GM18870 (cell line): ENCODE data around the gene TKT.

Source experiments
- ATAC-seq: cut with Tn5 transposase; IDR thresholded peaks from one replicate; pipeline ENCODE4 v1.9.1; 2021; ENCODE audit warnings: moderate library complexity; ENCODE audit not compliant: unreplicated experiment

The TKT gene

DNA sequence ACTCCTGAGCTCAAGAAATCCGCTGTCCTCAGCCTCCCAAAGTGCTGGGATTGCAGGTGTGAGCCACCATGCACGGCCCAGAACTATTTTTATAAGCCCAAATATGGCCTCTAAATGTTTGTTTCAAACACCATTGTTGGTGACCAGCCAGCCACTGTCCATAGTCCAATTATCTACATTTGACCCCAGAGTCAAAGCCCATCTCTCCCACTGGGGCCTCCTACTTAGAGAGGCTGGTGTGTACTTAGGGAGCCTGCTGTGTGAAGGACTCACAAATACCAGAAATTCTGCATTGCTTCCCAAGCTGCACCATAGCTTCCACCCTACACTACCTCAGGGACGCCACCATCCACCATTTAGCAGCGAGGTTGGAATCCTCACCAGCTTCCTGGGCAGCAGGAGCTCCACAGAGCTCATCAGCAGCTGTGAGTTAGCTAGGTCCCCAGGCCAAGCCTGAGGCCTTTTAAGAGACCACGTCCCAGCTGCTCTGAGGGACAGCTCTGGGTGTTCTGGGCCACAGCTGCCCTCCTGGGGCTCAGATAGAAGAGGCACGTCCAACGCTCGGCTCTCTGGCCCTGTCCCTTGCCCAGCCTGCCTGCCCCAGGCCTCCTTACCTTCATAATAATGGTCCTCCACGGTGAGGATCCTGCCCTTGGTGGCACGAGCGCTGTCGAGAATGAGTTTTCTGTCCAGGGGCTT, 29.5 kb downstream of the TKT start:
- no peak for ATAC-seq

DNA sequence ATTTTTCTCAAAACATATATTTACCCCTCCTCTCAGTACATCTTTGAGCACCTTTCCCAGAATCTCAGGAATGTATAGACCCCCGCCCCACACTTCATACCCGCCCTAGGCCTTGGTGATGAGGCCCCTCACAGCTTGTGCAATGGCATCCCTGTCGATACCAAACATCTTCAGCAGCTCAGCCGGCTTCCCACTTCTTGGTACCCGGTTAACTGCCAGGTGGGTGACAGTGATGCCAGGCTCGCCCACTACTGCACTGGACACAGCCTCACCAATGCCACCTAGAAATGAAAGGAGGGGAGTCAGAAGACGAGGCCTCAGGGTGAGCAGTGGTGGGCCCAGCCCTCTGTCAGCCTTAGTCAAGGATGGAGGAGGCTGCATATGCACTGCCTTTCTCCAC, 30.2 kb downstream of the TKT start:
- ATAC-seq: no peak

DNA sequence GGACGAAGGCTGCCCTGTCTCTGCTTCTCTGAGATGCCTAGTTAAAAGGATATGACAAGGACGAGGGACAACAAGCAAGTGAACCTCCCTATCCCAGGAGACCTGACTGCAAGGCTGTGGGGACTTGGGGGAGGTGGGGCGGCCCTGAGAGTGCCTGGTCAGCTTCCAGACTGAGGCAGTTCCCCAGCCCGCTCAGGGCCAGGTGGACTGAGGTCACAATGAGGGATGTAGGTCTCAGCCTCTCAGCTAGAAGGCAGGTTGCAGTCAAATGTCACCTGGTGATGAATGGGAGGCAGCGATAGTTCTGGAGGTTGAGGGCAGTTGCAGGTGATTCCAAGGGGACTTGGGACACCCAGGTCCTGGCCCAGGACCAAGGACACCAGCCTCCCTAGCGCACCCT, 30.6 kb downstream of the TKT start:
- no peak for ATAC-seq

DNA sequence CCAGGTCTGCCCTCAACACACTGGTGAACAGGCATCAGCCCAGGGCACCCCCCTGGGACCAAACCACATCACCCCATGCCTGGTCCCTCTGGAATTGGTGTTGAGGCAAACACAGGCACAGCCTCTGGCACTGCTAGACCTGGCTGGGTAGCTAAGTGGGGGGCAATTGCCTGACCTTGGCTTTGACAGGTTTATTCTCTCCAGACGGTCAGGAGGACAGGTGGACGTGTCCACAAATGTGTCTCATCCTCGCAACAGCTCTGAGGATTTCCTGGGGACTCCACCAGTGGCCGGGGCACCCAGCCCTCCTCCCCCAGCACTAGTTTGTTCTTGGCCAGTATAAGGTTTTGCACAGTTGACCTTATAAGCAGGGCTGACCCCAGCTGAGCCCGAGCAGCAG, 31.3 kb downstream of the TKT start:
- ATAC-seq: no peak

DNA sequence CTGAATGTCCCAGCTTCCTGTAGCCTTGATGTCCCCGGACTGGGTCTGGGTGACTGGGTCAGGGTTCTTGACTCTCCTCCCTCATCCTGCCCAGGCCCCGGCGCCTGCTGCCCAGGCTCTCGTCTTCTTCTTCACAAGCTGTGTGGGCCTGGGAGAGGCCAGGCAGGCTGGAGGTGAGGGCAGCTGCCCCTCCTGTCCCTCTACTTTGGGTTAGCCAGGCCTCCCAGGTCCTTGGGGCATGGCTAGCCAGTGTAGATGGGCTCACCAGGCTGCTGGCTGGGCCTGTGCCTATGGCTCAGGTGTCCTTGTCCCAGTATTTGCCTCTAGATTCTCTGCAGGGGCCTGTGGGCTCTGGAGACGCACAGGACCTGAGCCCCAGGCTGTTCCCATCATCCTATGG, 31.8 kb downstream of the TKT start:
- no peak for ATAC-seq

DNA sequence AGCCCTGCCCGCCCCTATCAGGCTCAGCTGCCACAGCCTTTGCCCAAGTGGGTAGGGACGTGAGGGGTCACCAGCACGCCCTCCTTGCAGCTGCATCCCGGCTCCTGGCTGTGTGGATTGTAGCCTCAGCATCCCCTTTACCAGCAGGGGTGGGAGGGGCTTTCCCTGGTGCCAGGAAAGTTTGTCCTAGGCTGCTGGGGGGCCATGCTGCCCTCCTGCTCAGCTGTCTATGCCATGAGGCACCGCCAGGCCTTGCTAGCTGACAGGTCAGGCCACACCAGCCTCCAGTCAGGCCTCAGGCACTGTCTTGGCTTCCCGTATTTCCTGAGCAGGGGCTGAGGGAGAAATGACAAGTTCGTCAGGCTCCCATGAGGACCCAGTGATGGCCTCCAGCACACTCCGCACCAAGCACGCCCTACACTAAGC, 32.3 kb downstream of the TKT start:
- no peak for ATAC-seq

DNA sequence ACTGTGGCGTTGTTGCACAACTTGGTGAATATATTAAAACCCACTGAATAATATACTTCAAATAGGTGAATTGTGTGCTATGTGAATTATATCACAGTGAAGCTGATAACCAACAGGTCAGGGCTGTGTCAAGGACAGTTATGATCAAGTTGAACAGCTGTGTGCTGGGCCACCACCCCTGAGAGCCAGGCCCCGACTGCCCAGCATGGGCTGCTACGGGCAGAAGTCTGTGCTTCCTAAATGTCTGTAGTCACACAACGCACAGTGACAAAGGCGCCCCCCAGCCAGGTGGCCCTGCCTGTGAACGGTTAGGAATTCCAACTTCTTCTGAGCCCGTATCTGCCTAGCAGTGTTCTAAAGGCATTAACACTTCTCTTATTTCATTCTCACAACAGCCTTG, 32.8 kb downstream of the TKT start:
- ATAC-seq: no peak

DNA sequence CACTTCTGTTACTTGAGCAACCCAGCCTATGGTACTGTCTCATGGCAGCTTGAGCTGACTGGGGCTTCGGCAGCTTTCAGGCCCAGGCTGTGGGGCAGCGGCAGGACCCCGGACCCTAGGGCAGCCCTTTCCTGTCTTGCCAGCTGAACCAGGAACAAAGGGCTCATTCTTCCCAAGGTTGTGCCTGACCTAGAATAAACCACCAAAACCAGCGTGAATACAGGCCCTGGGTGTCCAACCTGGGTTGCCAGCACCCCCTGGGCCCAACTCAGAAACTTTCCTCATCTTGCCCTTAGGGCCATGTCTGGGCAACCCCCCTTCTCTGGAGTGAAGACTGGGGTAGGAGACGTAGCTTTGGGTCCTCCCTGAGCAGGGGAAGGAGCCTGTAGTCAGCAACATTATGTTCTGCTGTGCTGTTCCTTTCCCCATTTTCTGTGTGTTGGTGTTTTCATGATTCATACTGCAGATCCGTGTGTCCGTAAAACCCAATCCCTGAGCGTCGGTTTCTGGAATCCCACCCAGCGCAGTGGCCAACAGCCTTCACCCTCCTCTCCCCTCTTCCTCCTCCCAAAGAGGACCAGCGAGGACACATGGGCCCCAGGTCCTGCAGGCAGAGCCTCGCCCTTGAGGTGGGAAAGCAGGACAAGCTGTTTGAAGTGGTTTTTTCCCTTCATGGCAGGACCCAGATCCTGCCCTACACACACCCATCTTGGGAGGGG, 33.5 kb downstream of the TKT start:
- ATAC-seq: no peak

DNA sequence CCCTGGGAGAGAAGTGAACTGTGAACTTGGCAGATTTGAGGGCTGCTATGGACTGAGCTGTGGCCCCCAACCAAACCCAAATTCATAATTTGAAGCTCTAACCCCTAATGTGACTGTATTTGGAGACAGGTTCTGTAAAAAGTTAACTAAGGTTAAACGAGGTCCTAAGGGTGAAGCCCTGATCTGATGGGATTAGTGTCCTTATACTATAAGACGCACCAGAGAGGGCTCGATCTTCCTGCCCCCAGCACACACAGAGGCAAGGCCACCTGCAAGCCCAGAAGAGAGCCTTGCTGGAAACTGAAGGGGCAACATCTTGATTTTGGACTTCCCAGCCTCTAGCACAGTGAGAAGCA, 34.0 kb downstream of the TKT start:
- ATAC-seq: no peak

DNA sequence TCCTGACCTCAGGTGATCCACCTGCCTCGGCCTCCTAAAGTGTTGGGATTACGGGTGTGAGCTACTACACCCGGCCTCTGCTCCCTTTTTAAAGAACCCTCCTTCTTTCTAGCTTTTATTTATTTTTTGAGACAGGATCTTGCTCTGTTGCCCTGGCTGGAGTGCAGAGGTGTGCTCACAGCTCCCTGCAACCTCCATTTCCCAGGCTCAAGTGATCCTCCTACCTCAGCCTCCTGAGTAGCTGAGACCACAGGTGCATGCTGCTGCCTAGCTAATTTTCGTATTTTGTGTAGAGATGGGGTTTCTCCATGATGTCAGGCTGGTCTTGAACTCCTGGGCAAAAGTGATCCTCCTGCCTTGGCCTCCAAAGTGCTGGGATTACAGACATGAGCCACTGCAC, 34.5 kb downstream of the TKT start:
- no peak for ATAC-seq

DNA sequence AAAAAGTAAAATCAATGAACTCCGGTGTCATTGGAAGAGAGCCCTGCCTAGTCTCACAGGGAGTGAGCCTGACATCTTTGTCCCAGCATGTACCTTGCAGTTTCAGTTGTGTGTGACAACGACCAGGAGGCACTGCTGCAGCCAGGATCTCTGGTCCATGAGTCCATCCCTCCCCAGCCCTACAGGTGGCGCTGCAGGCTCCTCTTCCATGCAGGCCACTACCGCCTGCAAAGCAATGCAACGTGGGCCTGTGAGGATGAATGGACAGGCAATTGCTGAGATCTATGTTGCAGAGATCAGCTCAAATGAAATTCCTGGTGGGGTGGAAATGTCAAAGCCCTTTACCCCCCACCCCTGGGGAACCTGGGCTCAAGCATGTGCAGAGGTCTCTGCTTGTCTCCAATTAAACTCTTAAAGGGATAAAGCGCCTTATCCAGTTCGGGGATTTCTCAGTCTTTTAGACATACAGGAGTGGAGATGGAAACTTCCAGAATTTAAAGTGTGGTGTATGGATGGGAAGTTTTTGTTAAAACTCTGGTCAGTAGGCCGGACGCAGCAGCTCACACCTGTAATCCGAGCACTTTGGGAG, 35.8 kb downstream of the TKT start:
- peak; percentile 55 for ATAC-seq

DNA sequence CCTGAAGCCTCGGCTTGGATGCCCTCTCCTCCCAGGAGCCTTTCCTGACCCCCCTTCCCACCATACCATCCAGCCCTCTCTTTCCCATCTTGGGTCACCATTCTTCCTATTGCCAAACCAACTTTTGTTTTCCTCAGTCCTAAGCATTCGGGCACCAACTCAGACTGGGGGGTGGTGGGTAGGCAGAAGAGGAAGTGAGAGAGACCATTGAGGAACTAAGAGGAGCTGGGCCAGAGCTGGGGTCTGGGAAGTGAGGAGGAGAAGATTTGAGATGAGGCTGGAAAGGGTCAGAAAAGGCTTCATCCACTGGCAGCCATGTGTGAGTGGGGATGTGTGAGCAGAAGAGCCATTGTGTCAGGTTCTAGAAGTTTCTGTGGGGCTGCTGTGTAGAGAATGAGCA, 37.7 kb downstream of the TKT start:
- ATAC-seq: no peak

DNA sequence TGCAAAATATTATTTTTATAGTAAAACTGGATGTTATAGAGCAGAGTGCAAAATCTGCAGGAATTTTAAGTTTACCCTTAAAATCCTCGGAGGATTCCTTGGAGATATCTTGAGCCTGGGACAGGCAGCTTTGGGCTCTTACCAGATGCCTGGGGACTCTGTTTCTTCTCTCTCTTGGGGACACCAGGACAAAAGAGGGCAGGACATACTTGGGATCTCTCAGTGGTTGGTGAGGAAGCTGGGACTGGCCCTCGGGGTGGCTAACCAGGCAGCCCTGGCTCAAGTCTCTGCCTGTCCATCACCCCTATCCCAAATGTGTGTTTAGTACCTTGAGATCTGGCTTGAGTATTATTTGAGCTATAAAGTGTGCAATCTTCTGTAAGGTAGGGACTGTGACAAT, 38.6 kb downstream of the TKT start:
- no peak for ATAC-seq

DNA sequence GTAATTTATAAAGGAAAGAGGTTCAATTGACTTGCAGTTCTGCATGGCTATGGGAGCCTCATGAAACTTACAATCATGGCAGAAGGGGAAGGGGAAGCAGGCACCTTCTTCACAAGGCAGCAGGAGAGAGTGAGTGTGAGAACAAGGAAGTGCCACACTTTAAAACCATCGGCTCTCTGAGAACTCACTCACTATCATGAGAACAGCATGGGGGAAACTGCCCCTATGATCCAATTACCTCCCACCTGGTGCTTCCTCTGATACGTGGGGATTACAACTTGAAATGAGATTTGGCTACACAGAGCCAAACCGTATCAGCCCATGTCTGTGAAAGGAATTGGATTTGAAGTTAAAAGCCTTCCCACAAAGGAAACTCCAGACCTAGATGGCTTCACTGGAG, 39.1 kb downstream of the TKT start:
- ATAC-seq: no peak

DNA sequence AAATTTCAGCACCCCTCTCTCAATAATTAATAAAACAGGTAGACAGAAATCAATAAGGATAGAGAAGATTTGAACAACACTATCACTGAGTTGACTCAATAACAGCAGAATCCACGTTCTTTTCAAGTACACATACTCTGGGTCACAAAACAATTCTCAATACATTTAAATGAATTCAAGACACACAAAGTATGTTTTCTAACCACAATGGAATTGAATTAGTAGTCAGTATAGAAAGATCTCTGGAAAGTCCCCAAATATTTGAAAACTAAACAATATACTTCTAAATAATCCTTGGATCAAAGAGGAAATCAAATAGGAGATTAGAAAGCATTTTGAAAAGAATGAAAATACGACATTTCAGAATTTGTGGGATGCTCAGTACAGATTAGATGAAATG, 40.0 kb downstream of the TKT start:
- ATAC-seq: no peak

DNA sequence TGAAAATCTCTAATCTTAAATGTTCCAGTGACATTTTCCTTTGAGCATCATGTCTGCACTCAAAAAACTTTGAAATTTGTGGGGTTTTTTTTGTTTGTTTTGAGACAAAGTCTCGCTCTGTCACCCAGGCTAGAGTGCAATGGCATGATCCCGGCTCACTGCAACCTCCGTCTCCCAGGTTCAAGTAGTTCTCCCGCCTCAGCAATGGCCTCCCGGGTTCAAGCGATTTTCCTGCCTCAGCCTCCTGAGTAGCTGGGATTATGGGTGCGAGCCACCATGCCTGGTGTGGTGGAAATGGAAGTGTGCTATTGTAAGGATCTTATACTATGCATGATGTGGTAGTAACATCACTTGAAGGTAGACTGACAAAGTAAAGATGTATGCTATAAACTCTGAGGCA, 42.5 kb downstream of the TKT start:
- ATAC-seq: no peak

DNA sequence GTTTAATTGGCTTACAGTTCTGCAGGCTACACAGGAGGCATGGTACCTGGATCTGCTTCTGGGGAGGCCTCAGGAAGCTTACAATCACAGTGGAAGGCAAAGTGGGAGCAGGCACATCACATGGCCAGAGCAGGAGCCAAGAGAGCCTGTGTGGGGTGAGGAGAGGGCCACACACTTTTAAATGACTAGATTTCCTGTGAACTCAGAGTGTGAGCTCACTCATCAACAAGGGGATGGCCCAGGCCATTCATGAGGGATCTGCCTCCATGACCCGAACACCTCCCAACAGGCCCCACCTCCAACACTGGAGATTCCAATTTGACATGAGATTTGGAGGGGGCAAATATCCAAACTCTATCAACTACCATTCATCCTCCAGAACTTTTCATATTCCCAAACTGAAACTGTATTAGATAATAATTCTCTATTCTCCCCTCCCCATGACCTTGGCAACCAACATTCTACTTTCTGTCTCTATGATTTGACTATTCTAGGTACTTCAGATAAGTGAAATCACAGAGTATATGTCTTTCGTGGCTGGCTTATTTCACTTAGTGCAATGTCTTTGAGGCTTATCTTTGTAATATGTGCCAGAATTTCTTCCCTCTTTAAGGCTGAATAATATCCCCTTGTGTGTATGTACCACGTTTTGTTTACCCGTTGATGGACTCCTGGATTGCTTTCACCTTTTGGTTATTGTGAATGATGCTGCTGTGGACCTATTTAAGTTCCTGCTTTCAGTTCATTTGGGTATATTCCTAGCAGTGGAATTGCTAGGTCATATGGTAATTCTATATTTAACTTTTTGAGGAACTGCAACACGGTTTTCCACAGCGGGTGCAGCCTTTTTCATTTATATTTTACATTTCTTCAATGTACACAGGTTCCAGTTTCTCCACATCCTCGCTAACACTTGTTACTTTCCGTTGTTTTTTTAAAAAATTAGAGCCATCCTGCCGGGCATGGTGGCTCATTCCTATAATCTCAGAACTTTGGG, 43.8 kb downstream of the TKT start:
- ATAC-seq: no peak

DNA sequence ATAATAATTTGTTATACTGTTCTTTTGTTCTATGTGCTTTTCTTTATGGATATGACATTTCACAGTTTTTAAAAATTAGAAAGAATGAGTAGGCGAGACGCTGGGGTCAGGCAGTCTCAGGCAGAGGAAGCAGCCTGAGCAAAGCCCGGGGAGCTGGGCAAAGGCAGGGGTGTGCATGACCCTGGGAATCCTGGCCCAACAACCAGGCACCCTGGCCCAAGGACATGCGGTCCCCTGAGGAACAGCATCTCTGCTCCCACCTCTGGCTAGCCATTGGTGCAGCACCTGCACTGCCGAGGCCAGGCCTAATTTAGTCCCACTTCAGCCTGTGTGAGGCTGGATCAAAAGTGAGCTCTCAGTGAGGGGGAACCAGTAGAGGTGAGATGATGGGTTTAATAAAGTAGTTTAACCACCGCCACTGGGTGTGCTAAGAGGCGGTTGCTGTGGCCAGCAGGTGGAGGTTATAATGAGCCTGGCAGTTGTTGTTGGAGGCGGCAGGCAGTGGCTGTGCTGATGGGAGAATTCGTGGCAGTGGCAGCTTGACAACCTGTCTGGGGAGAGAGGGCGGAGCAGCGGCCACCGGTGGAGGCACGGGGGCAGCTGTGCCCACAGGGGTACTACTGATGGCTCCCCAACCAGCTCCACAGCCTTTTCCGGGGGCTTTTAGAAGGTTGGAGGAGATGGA, 53.3 kb downstream of the TKT start:
- ATAC-seq: no peak

DNA sequence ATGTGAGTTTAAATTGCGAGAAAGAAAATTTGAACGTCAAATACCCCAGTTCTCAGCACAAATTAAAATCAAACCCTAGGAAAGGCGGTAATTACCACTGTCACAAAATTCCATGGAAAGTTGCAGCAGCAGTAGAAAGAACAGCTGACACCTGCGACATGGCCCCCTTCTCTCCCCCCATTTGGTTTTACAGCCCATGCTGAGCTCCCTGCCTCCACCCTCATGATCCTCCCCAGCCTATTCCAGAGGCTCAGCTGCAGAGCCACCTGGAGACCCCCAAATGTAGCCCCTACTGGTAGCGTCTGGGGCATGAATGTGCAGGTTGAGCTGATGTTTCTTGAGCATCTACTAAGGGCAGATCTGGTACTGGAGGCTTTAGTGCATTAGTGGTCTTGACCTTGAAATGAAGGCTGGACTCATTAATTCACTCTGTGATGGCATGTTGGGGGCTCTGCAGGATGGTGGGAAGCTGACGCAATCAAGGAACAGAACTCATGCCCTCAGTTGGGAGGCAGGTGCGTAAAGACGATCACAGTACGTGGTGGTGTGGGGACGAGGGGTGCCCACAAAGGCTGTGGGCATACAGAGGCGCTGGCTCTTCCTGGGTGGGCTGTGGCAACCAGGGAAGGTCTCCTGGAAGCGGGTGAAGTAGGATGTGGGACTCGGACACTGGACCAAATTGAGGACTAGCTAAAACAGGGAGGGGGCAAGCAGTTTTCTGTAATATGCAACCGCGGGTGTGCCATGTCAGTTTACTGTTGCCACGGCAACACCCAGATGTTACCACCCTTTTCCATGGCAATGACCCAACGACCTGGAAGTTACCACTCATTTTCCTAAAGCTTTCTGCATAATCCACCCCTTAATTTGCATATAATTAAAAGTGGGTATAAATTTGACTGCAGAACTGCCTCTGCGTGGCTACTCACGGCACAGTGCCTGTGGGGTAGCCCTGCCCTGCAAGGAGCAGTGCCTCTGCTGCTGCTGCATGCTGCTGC, 55.0 kb downstream of the TKT start:
- no peak for ATAC-seq

DNA sequence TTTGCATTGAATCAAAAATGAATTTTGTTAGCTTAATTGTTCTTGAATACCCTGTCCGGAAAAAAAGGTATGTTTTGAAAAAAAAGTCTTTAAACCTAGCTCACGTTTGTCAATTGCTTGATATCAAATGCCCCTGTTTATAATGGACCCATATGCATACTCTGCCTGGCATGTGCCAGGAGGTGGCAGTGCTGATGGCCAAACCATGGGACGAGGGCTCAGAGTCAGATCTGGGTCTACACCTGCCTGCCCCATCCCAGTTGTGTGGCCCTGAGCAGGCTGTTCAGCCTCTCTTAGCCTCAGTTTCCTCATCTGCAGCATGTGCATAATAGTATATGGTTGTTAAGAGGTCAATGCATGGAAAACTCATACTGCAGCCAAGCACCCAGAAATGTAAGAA, 56.0 kb downstream of the TKT start:
- no peak for ATAC-seq
